NK-92 (cell line): ENCODE results near the gene SNAI1.
"Not testable (repeated sequence)": the region's sequence is repeated elsewhere in the genome, so short reads cannot be mapped to it uniquely, and the experiment has no call there.

Experiments used
- DNase-seq: peaks from one replicate; lab custom pipeline; 2025; ENCODE audit not compliant: unreplicated experiment; lab: John Stamatoyannopoulos, UW

Gene SNAI1

GRCh38 chr20:50011597-50011996, 28.8 kb downstream of the SNAI1 start:
- DNase-seq = not testable (repeated sequence)

- no peak for DNase-seq
These were observed 29.8 kb downstream of the SNAI1 start for GRCh38 chr20:50012282-50013263.

GRCh38 chr20:50013976-50014375, 31.2 kb downstream of the SNAI1 start:
- DNase-seq = no peak

GRCh38 chr20:50014570-50015562, 32.1 kb downstream of the SNAI1 start:
- no peak for DNase-seq

GRCh38 chr20:50015636-50015992, 32.8 kb downstream of the SNAI1 start:
- no peak for DNase-seq

- no peak for DNase-seq
These were observed 33.4 kb downstream of the SNAI1 start for GRCh38 chr20:50015993-50016770.

GRCh38 chr20:50017160-50017559, 34.4 kb downstream of the SNAI1 start:
- DNase-seq = no peak

GRCh38 chr20:50017576-50018248, 34.9 kb downstream of the SNAI1 start:
- no peak for DNase-seq

- DNase-seq = no peak
These were observed 36.9 kb downstream of the SNAI1 start for GRCh38 chr20:50019466-50020256.

- no peak for DNase-seq
These were observed 37.5 kb downstream of the SNAI1 start for GRCh38 chr20:50020288-50020687.

GRCh38 chr20:50022676-50023075, 39.9 kb downstream of the SNAI1 start:
- no peak for DNase-seq

GRCh38 chr20:50023116-50023805, 40.5 kb downstream of the SNAI1 start:
- no peak for DNase-seq

- no peak for DNase-seq
These were observed 44.2 kb downstream of the SNAI1 start for GRCh38 chr20:50026746-50027575.

GRCh38 chr20:50027611-50028105, 44.9 kb downstream of the SNAI1 start:
- DNase-seq = no peak

GRCh38 chr20:50029083-50029696, 46.4 kb downstream of the SNAI1 start:
- DNase-seq = no peak

GRCh38 chr20:50029697-50030461, 47.1 kb downstream of the SNAI1 start:
- DNase-seq = no peak
